Ramos (cell line): ENCODE data around the gene SLC39A7.

Experiments used
- in situ Hi-C: fragments of 300-500 bp; cut with MboI; formaldehyde crosslinking; loops from one replicate; pipeline ENCODE4 v1.14.3; 2022; ENCODE audit warnings: low sequenced_read_pairs; ENCODE audit not compliant: unreplicated experiment

Gene SLC39A7

DNA sequence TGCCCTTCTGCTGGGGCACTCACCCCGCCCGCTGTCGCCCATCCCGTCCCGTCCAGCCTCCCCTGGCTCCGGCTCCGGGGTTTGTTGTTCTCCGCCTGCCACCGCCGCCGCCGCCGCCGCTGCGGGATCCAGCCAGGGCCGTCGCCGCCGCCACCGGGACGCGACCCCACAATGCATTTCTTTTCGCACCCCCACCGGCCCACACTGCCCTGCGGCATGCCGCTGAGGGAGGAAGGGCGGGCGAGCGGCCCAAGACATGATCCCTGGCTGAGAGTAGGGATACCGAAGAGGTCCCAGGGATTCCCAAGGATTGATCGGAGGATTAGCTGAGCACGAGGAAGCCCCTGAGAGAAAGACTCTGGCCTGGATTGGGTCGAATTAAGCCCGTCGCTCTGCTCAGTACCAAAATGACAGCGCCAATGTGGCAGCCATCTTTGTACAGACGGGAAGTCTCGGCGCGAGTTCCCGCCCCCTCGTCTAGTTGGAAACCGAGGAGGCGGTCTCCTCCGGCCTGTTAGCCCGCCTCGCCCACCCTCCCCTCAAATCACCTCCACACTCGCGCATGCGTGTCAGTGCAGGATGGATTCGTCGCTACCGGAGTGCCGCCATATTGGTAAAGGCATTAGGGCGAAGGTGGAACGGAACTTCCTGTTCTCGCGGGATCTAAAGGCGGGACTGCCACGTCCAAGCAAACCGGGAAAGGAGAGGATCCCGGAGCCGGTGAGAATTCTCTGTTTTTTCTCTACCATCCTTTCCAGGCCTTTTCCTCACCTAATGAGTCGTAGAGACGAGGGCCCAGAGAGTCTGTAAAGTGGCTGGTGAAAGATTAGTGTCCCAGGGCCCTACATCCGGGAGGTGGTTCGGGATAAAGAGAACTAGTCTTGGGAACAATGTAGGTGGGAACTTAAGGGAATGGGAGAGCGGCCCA lies at the start of gene SLC39A7, which contains the start of gene RXRB:
Gene SLC39A7 (plus strand): TSS at position 649 of the 928 bp plus-strand sequence. CDS start 379 bp downstream, outside the sequence.
Gene RXRB (minus strand): TSS at position 447 of the 928 bp plus-strand sequence. CDS start 189 bp downstream, at position 258.
- in situ Hi-C loops, result no loop called here

- in situ Hi-C loops, result no loop called here
These were observed 49.6 kb upstream of the SLC39A7 start for GRCh38 chr6:33151050-33151449.

- in situ Hi-C loops, result no loop called here
These were observed 46.3 kb upstream of the SLC39A7 start for GRCh38 chr6:33154349-33154748.

GRCh38 chr6:33156561-33156960 lies 44.1 kb upstream of the SLC39A7 start:
- in situ Hi-C loops, result no loop called here

DNA sequence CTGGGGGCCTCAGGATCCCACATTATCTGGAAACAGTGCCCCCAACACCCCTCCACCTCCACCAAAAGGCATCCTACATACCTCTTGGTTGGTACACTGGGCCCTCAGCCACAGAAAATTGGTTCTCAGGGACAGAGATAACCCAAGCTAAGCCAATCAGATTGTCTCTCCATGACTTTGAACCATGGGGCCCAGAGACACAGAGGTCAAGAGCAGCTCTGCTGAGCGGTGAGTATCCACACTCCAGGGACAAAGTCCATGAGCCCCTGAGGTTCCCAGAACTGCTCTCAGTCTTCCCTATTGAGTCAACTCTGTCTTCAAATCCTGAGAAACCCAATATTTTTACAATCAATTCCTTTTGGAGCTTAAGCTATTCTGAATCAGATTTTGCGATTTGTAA lies 43.7 kb upstream of the SLC39A7 start:
- in situ Hi-C loops, result no loop called here

DNA sequence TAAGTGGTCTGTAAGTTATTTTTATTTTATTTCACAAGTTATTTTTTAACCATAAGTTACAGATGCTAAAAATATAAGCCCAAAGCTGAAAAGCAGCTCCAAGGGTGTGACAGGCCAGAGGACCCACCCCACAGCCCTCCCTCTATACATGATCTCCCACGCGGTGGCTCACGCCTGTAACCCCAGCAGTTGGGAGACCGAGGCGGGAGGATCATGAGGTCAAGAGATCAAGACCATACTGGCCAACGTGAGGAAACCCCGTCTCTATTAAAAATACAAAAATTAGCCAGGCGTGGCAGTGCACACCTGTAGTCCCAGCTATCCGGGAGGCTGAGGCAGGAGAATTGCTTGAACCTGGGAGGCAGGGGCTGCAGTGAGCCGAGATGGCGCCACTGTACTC lies 40.6 kb upstream of the SLC39A7 start:
- in situ Hi-C loops, result no loop called here

DNA sequence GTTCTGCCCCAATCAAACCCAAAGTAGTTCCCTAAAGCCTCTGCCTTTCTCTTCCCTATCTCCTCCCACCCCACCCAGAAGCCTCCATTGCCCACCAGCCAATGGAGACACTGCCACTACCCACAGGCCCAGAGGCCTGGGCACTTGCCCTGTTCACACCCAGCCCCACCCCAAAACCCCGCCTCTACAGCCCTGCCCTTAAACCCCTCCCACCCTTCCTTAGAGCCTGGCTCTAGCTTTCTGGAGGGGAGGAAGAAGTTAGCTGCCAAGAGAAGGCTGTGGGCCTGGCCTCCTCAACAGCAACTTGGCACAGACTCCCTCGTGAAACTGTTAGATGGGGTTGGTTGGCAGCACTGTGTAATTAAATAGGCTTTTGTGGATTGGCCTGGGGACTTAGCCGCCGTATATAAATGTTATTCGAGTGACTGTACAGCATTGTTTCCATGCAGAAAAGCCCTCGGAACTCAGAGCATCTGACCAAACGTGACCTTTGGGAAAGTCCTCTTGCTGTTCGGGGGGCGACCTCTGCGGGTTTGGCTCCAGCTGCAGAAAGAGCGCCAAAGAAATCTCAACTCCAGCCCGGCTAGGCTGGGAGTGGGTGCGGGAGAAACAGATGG lies 39.8 kb upstream of the SLC39A7 start:
- in situ Hi-C loops, result no loop called here

DNA sequence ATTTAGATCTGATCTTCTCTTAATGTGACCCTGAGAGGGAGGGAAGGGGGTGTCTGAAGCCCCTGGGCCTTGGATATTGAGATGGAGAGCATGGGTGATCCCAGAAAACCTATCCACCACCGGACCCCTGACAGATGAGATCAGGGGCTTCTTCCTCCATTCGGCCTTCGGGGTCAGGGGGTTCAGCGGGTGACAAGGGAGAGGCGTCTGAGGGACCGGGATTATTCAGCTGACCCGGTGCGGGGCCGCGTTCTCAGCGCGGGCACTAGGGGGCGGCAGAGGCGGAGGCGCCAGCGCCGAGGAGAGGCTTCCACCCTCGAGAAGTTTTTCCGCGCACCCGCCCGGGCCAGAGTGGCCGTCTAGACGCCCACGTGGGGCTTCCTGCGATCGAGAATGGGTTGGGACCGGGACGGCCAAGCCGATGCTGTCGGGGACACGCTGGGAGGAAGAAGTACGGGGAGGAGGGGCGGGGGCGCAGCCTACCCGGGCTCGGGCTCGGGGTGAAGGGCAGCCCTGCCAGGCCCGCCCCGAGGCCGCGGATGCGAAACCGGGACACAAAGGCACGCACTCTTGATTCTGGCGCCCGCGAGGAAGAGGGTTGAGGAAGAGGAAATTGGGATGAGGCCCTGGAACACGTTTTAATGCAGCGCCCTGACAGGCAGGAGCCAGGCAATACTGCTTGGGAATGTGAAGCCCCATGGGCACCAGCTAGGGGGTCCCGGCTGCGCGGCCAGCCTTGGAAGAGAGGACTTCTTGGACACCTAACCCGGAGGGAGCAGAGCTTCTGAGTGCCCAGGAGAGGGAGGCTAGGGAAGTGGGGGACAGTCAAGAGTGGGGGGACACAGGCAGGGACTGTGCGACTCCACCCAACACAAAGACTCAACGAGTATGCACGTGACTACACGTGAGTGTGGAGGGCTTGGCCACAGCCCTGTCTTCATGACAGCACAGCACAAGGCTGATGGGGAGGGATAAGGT lies 39.0 kb upstream of the SLC39A7 start:
- in situ Hi-C loops, result no loop called here

- in situ Hi-C loops, result no loop called here
These were observed 37.1 kb upstream of the SLC39A7 start for GRCh38 chr6:33163540-33163939.

DNA sequence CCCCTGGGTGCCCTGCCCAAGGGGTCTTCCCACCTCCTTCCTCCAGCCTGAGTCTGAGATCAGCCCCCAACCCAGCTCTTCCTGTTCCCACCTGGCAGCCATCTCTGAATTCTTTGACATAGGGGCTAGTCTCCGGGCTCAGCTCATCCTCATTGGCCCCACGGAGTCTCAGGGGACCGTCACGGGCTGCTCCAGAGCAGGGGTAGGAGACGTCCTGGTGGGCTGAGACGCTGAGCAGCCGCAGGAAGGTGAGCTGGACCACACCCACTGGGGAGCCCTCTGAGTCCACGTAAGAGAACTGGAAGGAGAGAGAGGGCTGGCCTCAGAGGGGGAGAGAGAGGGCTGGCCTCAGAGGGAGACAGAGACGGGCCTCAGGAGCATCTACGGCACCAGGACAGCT lies 36.5 kb upstream of the SLC39A7 start:
- in situ Hi-C loops, result no loop called here

DNA sequence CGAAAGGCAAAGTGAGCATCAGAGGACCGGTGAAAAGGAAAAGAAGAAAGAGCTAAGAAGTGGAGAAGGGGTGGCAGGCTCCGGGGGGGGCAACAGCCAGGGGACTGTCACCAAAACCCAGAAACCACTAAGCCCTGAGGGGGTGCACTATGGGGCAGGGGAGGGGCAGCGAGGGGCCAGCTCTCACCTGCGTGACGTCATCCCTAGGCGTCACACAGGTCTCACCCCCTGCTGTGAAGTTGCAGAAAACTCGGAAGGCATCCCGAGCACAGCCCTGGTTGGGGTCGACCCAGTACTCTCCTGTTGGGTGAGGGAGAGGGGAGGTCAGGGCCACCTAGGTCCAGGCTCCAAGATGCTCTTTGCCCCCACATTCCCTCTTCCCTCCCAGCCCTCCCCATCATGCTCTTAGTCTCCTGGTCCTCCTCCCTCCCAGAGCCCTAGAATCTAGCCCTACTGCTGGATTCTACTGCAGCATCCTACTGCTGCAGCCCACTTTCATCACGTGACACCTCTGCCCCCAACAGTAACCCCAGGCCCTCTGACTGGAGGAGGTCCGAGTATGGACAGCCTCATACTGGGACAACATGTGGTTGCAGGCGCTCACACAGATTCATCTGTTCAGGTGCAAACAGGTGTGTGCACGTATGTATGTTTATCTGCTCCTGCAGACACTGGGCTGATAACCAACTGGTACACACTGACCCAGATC lies 35.8 kb upstream of the SLC39A7 start:
- in situ Hi-C loops, result no loop called here

- in situ Hi-C loops, result no loop called here
These were observed 34.9 kb upstream of the SLC39A7 start for GRCh38 chr6:33165581-33166258.

DNA sequence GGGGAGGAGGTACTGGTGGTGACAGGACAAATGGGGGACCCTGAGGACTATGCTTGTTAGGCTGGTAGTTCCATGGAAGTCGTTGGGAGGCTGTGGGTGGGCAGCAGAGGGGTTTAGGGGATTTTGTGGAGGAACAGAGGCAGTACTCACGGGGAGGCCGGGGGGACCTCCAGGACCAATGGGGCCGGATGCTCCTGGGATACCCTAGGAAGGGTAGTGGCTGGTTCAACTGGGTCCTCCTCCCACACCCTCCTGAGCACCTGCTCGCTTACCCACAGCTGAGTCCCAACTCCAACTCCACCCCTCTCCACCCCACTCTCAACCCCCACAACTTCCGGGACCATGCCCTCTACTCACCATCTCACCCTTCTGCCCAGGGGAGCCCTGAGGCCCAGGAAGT lies 34.3 kb upstream of the SLC39A7 start:
- in situ Hi-C loops, result no loop called here

DNA sequence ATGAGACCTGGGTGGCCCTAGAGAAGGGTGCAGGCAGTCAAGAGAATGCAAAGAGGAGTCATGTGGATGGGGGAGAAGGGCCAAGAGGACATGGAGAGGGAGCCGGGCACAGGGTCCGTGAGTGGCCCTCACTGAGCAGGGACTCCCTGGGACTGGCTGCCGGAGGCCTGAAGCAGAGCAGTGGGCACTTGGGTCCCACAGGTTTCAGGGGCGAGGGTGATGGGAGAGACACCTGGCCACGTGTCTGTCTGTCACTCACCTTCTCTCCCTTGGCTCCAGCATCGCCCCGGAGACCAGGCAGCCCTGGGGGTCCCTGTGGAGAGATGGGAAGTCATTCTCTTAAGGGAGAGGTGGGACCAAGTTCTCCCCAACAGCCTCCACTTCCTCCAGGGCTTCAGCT lies 33.9 kb upstream of the SLC39A7 start:
- in situ Hi-C loops, result no loop called here

GRCh38 chr6:33167374-33168283 lies 33.0 kb upstream of the SLC39A7 start:
- in situ Hi-C loops, result no loop called here

DNA sequence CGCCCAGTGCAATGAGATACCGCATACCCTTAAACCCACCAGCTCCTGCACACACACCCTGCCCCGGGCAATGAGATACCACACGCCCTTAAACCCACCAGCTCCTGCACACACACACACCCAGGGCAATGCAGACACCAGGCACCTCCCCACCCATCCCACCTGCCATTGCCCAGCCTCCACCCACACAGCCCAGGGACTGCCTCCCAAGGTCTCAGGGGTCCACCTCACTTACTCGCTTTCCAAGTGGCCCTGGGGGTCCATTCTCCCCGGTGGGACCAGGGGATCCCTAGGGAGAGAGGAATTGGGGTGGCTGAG lies 32.4 kb upstream of the SLC39A7 start:
- in situ Hi-C loops, result no loop called here

DNA sequence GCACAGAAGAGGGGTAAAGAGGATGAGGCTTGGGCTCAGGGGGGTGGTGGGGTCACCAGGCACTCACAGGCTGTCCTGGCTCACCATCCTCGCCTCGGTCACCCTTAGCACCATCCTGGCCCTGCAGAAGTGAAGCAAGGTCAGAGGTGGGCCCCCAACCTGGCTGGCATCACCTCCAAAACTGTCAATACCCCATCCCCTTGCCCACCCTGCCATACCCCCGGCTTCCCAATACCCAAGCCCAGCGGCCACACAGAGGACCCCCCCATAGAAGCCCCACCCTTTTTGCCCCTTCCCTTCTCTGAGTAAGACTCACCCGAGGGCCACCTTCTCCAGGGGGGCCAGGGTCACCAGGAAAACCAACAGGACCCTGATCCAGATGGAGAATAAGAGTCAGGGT lies 32.0 kb upstream of the SLC39A7 start:
- in situ Hi-C loops, result no loop called here
